ENCODE measurements around the gene AEBP1. TPM values are rescaled to one million over a fixed set of nuclear protein-coding genes. Genes with fewer than 3 reads are reported as not detected.

Gene AEBP1
- total RNA-seq, 8 experiments from 2014 or later: 3.2 to 60.3 (median 16.5) TPM

DNA sequence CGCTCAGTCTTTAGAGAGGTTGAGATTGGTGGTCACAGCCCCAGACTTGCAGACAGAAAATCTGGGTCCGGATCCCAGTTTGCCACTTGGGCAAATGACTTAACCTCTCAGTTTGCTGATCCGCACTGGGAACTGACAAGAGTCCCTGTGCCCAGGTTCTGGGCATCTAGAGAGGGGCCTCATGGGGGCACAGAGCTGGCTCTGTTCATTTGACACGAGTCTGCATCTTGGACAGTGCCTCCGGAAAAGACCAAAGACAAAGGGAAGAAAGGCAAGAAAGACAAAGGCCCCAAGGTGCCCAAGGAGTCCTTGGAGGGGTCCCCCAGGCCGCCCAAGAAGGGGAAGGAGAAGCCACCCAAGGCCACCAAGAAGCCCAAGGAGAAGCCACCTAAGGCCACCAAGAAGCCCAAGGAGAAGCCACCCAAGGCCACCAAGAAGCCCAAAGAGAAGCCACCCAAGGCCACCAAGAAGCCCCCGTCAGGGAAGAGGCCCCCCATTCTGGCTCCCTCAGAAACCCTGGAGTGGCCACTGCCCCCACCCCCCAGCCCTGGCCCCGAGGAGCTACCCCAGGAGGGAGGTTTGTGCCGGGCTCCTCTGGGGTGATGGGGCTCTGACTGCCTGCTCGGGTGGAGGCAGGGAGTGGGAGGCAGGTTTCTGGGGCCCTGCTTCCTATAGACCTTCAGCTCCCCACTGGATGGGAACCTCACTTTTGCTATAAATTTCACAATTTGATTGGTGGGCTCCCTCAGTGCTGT lies 2.3 kb downstream of the AEBP1 start:
- WGBS, 10 experiments: 20 to 100% (median 100%) methylated on average over 1 to 6 of the region's 10 CpGs; no CpG with 5 or more reads in 3 of the 10 experiments
- Histone ChIP-seq H3K4me1 (replicated peaks in 1 of 2) (peaks cover 13 to 19% of the 10 kb centered on the region in 2 donors), H3K27ac (no peak overlapping the region), H3K4me3 (no peak overlapping the region)
- in situ Hi-C loops (cut with MboI; ENCODE audit: low pct_unique_long_range_greater_than_20kb in 2 of 9, low sequenced_read_pairs in 9 of 9, unreplicated experiment in 9 of 9): no loop called here
- no peak for ATAC-seq (replicated peaks in 6 of 8)

DNA sequence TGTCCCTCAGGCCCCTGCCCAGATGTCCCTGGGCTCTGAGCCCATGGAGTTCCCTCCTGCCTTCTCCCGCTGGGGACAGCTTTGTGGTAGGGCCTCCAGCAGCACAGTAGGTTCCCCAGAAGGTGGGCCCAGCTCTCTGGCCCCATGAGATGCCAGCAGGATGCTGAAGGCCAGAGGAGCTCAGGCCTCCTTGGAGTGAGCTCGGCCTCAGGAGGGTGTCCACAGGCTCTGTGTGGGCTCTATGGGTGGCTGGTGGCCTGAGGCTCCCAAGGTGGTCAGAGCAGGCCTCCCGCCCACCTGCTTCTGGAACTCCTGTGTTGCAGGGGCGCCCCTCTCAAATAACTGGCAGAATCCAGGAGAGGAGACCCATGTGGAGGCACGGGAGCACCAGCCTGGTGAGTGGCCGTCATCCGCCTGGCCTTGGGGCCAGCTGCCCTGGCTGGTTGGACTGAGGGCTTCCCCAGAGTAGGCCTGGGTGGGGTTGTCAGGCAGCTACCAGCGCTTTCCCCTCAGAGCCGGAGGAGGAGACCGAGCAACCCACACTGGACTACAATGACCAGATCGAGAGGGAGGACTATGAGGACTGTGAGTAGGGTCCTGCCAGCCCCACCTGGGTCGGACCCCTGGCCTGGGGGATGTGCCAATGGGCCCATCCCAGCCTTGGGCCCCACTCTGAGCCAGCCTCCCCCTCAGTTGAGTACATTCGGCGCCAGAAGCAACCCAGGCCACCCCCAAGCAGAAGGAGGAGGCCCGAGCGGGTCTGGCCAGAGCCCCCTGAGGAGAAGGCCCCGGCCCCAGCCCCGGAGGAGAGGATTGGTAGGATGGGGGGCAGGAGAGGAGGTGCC lies 3.2 kb downstream of the AEBP1 start:
- WGBS, 10 experiments: 80 to 100% (median 83%) methylated on average over 1 of the region's 18 CpGs; no CpG with 5 or more reads in 7 of the 10 experiments
- ATAC-seq (replicated peaks in 6 of 8): no peak
- in situ Hi-C loops (cut with MboI; ENCODE audit: low pct_unique_long_range_greater_than_20kb in 2 of 9, low sequenced_read_pairs in 9 of 9, unreplicated experiment in 9 of 9): no loop called here
- H3K4me1 ChIP-seq (replicated peaks in 1 of 2): peaks cover 13 to 19% of the 10 kb centered on the region in 2 donors
- H3K27ac ChIP-seq: no peak overlapping the region
- no peak overlapping the region for H3K4me3 ChIP-seq

DNA sequence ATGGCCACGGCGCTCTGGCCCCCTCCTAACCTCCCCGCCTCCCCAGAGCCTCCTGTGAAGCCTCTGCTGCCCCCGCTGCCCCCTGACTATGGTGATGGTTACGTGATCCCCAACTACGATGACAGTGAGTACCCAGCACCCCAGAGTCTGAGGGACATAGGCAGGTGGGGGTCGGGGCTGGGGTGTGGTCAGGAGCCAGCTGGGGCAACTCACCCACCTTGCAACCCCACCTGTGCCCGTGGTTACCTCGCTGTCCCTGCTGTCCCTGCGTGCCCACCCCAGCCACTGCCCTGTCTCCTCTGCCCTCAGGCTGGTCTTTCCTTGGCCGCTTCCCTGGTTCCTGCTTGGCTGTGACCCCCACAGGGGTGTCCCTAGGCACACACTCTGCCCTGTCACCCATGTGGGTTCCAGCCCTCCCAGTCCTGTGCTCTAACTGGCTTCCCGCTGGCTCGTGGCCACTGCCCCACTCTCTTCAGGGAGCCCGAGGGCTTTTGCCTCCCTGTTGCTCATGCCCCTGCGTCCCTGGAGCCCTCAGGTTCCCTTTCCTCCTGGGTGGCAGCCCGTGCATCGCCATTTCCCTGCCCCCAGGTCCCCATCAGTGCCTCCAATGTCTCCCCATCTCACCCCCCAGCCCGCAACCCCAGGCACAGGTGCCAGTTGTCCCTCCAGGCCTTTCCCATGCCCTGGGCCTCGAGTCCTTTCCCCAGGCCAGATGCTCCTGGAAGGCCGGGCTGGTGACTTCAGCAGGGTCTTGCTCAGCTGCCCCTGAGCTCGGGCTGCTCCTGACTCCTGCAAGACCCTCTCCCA lies 4.0 kb downstream of the AEBP1 start:
- no peak for ATAC-seq (replicated peaks in 6 of 8)
- in situ Hi-C loops (cut with MboI; ENCODE audit: low pct_unique_long_range_greater_than_20kb in 2 of 9, low sequenced_read_pairs in 9 of 9, unreplicated experiment in 9 of 9): no loop called here
- H3K27ac ChIP-seq: no peak overlapping the region
- peaks cover 13 to 19% of the 10 kb centered on the region in 2 donors for H3K4me1 ChIP-seq (replicated peaks in 1 of 2)
- WGBS, 10 experiments: 60 to 100% methylated on average over 1 to 2 of the region's 21 CpGs; no CpG with 5 or more reads in 8 of the 10 experiments
- no peak overlapping the region for H3K4me3 ChIP-seq

GRCh38 chr7:44108768-44109750 lies 4.9 kb downstream of the AEBP1 start:
- in situ Hi-C loops (cut with MboI; ENCODE audit: low pct_unique_long_range_greater_than_20kb in 2 of 9, low sequenced_read_pairs in 9 of 9, unreplicated experiment in 9 of 9): no loop called here
- WGBS, 10 experiments: 30 to 100% (median 80%) methylated on average over 1 to 2 of the region's 21 CpGs; no CpG with 5 or more reads in 5 of the 10 experiments
- peaks cover 13 to 19% of the 10 kb centered on the region in 2 donors for H3K4me1 ChIP-seq (replicated peaks in 1 of 2)
- H3K4me3 ChIP-seq: no peak overlapping the region
- no peak for ATAC-seq (replicated peaks in 6 of 8)
- no peak overlapping the region for H3K27ac ChIP-seq

GRCh38 chr7:44109991-44110390 lies 5.8 kb downstream of the AEBP1 start:
- Histone ChIP-seq H3K4me1 (replicated peaks in 1 of 2) (peaks cover 12 to 13% of the 10 kb centered on the region in 2 donors), H3K27ac (no peak overlapping the region), H3K4me3 (no peak overlapping the region)
- WGBS, 10 experiments: 87 to 100% (median 100%) methylated on average over 1 to 7 of the region's 18 CpGs; no CpG with 5 or more reads in 5 of the 10 experiments
- ATAC-seq (replicated peaks in 6 of 8): no peak
- in situ Hi-C loops (cut with MboI; ENCODE audit: low pct_unique_long_range_greater_than_20kb in 2 of 9, low sequenced_read_pairs in 9 of 9, unreplicated experiment in 9 of 9): no loop called here

- peak in 2 of 8 experiments; percentile 2 to 6 for ATAC-seq (replicated peaks in 6 of 8)
- in situ Hi-C loops (cut with MboI; ENCODE audit: low pct_unique_long_range_greater_than_20kb in 2 of 9, low sequenced_read_pairs in 9 of 9, unreplicated experiment in 9 of 9): no loop called here
- Histone ChIP-seq H3K4me1 (replicated peaks in 1 of 2) (peaks cover 2 to 3% of the 10 kb centered on the region in 2 donors), H3K4me3 (no peak overlapping the region), H3K27ac (no peak overlapping the region)
- 83 to 93% (median 90%) methylated on average over 1 to 13 of the region's 27 CpGs; no CpG with 5 or more reads in 5 of the 10 experiments for WGBS, 10 experiments
Measured at GRCh38 chr7:44110719-44111635, 6.8 kb downstream of the AEBP1 start.

DNA sequence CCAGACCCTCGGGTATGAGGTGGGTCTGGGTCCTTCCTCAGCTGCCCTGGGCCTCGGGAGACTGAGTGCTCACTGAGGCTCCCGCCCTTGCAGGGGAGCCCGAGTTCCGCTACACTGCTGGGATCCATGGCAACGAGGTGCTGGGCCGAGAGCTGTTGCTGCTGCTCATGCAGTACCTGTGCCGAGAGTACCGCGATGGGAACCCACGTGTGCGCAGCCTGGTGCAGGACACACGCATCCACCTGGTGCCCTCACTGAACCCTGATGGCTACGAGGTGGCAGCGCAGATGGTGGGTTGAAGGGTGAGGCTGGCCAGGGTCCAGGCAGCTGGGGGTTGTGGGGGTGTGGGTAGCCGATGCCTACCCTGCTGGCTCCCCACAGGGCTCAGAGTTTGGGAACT lies 7.6 kb downstream of the AEBP1 start:
- Histone ChIP-seq H3K4me1 (replicated peaks in 1 of 2) (no peaks in the 10 kb centered on the region), H3K4me3 (no peak overlapping the region), H3K27ac (no peak overlapping the region)
- 83% methylated on average over 1 of the region's 16 CpGs; no CpG with 5 or more reads in 9 of the 10 experiments for WGBS, 10 experiments
- peak in 1 of 8 experiments; percentile 6 for ATAC-seq (replicated peaks in 6 of 8)
- in situ Hi-C loops (cut with MboI; ENCODE audit: low pct_unique_long_range_greater_than_20kb in 2 of 9, low sequenced_read_pairs in 9 of 9, unreplicated experiment in 9 of 9): no loop called here

GRCh38 chr7:44112231-44112996 lies 8.3 kb downstream of the AEBP1 start:
- Histone ChIP-seq H3K4me3 (no peak overlapping the region), H3K4me1 (replicated peaks in 1 of 2) (no peaks in the 10 kb centered on the region), H3K27ac (no peak overlapping the region)
- in situ Hi-C loops (cut with MboI; ENCODE audit: low pct_unique_long_range_greater_than_20kb in 2 of 9, low sequenced_read_pairs in 9 of 9, unreplicated experiment in 9 of 9): no loop called here
- whole genome bisulfite sequencing, 10 experiments: 77 to 100% (median 89%) methylated on average over 3 to 12 of the region's 41 CpGs; no CpG with 5 or more reads in 7 of the 10 experiments
- ATAC-seq (replicated peaks in 6 of 8): peak in 1 of 8 experiments; percentile 6

- in situ Hi-C loops (cut with MboI; ENCODE audit: low pct_unique_long_range_greater_than_20kb in 2 of 9, low sequenced_read_pairs in 9 of 9, unreplicated experiment in 9 of 9): no loop called here
- H3K4me3 ChIP-seq: no peak overlapping the region
- no peak overlapping the region for H3K27ac ChIP-seq
- no peaks in the 10 kb centered on the region for H3K4me1 ChIP-seq (replicated peaks in 1 of 2)
- WGBS, 10 experiments: 64 to 100% (median 91%) methylated on average over 1 to 5 of the region's 34 CpGs; no CpG with 5 or more reads in 5 of the 10 experiments
- ATAC-seq (replicated peaks in 6 of 8): no peak
Measured at GRCh38 chr7:44112997-44113763, 9.0 kb downstream of the AEBP1 start.

DNA sequence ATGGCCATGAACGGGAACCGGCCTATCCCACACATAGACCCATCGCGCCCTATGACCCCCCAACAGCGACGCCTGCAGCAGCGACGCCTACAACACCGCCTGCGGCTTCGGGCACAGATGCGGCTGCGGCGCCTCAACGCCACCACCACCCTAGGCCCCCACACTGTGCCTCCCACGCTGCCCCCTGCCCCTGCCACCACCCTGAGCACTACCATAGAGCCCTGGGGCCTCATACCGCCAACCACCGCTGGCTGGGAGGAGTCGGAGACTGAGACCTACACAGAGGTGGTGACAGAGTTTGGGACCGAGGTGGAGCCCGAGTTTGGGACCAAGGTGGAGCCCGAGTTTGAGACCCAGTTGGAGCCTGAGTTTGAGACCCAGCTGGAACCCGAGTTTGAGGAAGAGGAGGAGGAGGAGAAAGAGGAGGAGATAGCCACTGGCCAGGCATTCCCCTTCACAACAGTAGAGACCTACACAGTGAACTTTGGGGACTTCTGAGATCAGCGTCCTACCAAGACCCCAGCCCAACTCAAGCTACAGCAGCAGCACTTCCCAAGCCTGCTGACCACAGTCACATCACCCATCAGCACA lies 9.7 kb downstream of the AEBP1 start:
- WGBS, 10 experiments: 67 to 100% (median 97%) methylated on average over 2 to 5 of the region's 24 CpGs; no CpG with 5 or more reads in 6 of the 10 experiments
- no peak for ATAC-seq (replicated peaks in 6 of 8)
- Histone ChIP-seq H3K4me3 (no peak overlapping the region), H3K27ac (no peak overlapping the region), H3K4me1 (replicated peaks in 1 of 2) (no peaks in the 10 kb centered on the region)
- in situ Hi-C loops (cut with MboI; ENCODE audit: low pct_unique_long_range_greater_than_20kb in 2 of 9, low sequenced_read_pairs in 9 of 9, unreplicated experiment in 9 of 9): no loop called here
